ENCODE results near the gene VAT1.

VAT1 gene

DNA sequence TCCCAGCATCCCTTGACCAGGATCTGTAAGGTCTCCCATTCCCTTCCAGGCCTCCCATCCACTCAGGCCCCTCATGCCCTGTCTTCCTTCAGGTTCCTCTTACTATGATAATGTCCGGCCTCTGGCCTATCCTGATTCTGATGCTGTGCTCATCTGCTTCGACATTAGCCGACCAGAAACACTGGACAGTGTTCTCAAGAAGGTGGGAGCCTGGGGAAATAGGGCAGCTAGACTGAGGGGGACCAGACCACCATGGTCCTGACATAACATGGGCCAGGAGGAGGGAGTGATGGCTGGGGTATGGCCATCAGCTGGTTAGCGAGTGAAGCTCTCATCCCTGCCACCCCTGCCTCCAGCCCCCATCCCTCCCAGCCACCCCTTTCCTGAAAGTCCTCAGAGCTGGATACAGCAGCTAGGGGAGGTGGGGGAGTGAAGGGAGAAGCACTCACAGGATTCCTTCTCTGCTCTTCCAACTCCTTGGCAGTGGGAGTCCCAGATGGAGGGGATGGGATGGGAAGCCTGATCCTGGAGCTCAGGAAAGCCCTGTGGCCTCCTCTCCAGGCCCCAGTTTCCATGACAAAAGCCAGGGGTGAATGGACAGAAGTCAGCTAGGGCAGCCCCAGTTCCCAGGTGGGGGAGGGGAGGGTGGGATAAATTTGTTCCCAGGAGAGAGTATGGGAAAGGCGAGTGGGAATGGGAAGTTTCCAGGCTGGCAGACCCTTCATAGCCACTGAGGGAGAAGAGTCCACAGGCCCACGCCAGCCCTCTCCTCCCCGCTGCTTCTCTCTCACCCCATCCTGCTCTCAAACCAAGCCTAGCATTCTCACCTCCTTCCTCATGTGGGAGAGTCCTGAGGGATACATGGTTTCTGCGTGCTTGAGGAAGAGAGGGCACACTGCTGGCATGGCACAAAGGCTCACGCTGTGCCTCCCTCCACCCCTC lies 5.2 kb upstream of the VAT1 start:
- DNase-seq (ENCODE audit: low spot score) = no peak

GRCh38 chr17:43026595-43026994 lies 4.4 kb upstream of the VAT1 start:
- no peak for DNase-seq (ENCODE audit: low spot score)

DNA sequence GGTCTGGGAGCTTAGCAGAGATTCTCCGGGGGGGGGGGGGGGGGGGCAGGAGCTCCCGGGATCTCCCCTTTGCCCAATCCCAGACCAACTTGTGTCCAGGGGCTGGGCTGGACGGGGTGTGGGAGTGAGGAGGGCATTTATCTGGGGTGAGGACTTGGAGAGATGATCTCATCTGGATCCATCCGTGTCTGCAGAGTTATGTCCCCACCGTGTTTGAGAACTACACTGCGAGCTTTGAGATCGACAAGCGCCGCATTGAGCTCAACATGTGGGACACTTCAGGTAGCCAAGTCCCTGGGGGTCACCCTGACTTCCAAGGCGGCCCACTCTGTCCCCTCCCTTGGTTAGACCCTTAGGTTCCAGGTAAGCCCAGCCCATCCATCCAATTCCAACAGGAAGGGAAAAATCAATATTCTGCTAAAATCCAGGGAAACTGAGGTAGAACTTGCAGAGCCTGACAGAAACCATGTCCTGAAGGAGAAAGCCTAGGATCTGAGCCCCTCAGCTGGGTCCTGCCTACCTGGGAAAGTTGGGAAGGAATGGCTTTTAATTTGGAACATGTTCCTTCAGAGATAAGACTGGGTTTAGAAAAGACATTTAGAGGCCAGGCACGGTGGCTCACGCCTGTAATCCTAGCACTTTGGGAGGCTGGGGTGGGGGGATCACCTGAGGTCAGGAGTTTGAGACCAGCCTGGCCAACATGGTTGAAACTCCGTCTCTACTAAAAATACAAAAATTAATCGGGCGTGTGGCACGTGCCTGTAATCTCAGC lies 3.8 kb upstream of the VAT1 start:
- no peak for DNase-seq (ENCODE audit: low spot score)

GRCh38 chr17:43025290-43025657 lies 3.1 kb upstream of the VAT1 start:
- no peak for DNase-seq (ENCODE audit: low spot score)

GRCh38 chr17:43024407-43025289 lies 2.5 kb upstream of the VAT1 start, which contains the start of gene RND2:
Gene RND2 (plus strand): TSS chr17:43025231. CDS start chr17:43025348, 117 bp downstream.
- peak; percentile 97 for DNase-seq (ENCODE audit: low spot score)

DNA sequence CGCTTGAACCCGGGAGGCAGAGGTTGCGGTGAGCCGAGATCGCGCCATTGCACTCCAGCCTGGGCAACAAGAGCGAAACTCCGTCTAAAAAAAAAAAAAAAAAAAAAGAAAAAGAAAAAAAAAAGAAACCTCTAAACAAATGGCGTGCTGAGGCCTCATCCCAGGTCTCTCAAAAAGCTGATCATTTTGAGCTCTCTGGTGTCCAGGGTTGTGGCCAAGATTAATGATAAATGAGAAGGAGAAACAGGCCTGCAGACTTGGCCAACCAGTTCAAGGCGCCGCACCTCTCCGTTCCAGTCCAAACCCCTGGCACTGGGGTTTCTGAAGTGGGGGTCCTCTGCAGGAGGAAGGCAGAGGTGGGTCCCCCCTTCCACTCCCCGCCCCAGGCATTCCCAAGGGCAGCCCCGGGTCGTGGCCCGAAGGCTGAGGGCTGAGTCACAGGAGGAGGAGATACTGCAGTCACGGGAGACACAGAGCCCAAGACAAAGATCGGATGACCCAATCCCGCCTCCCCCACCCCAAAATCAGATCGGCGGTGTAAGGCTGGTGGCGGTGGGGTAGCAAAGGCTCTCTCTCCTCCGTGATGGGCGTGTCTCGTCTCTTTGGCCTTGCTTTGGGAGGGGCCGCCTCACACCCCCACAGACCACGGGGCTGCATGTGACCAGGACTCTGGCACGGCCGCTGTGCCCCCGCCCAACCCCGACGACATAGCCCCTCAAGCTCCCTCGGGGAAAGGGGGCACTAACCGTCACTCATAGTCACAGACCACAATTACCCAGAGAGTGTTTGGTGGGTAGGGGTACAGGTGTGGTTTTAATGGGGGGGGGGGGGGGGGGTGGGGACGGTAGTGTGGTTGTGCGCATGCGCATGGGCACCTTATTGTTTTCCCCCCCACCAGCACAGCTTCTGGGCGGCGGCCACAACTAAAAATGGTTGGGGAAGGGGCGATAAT lies 1.1 kb downstream of the VAT1 start:
- DNase-seq (ENCODE audit: low spot score) = peak; percentile 79

- DNase-seq (ENCODE audit: low spot score) = no peak
Observed at GRCh38 chr17:43020030-43020621, 2.1 kb downstream of the VAT1 start.

DNA sequence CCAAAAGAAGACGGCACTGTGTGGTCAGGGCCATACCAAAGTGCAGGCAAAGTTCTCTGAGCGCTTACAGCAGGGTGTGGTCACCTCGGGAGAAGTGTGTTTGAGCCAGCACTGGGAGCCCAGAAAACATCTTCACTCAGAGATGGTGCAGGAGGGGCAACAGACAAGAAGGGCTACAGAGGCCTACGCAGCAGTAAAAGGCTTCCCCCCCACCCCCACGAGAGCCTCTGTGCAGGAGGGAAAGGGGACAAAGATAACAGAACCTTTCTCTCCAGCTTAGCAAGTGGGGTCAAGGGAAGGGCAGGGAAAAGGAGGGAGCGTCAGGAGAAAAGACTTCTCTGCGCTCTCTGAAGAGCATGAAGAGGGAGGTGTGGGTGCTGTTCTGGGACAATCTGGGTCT lies 2.8 kb downstream of the VAT1 start:
- DNase-seq (ENCODE audit: low spot score) = no peak

- DNase-seq (ENCODE audit: low spot score) = no peak
Observed at GRCh38 chr17:43018932-43019331, 3.3 kb downstream of the VAT1 start.

DNA sequence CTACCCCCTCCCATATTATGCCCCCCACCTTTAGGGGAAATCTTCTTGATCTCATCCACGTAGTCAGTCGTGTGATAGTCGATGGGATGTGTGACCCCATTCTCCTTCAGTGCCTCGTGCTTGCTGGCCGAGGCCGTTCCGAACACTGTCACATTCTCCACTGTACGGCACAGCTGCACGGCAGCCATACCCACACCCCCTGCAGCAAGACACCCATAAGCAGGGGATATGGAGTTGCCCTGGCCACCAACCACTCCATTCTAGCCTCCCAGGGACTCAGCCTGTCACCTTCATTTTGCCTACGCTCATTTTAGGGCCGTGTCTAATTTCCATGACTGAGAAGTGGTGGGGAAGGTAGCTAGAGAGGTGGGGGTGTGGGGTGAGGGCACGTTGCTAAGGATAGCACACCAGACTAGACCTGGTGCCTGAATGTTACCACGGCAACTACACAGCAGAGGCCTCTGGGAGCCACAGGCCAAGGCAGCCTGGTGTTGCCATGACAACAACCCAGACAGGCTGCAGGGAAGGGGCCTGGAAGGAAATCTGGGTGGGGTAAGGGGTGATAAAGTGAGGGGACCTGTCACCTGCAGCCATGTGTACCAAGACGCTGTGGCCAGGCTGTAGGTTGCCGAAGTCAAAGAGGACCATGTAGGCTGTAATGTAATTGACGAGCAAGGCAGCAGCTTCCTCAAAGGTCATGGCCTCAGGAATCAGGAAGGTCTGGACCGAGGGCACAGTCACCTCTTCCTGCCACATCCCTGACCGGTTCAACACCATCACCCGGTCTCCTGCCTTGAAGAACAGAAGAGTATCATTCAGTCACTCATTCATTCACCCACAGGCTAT lies 4.0 kb downstream of the VAT1 start:
- peak; percentile 88 for DNase-seq (ENCODE audit: low spot score)

DNA sequence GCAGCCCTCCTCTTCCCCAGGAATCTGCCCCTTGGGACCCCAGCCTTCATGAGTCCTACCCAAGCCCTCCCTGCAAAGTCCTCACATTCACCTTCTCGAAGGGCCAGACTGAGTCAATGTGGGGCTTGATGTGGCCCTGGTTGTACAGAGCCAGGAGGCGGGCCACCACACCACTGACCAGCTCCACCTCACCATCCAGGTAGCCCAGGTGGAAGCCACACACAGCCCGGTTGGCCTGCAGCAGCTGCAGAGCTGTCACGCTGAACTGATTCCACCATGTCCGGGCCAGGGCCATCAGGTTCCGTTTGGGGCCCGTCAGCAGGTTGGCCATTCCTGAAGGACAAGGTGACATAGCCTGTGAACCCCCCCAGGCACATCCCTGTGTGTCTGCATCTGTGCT lies 6.0 kb downstream of the VAT1 start:
- no peak for DNase-seq (ENCODE audit: low spot score)

DNA sequence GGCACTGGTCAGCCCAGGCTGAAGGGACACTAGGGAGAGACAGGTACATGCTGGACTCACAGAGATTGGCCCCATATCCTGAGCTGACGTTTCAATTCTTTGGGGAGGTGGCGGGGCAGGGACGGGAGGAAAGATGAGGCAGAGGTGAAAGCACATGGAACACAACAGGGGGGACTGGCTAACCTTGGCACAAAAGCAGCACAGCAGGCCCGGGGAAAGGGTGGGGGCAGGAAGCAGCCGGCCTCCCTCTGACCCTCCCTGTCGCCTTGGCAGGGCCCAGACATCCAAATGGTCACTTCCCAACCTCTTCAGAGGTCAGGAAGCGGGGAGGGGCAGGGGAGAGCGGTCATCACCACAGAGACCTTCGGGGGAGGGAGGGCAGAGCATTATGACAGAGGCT lies 6.6 kb downstream of the VAT1 start:
- DNase-seq (ENCODE audit: low spot score) = no peak

- DNase-seq (ENCODE audit: low spot score) = no peak
Observed at GRCh38 chr17:43014649-43015542, 7.3 kb downstream of the VAT1 start.

GRCh38 chr17:43014020-43014648 lies 8.1 kb downstream of the VAT1 start:
- no peak for DNase-seq (ENCODE audit: low spot score)

GRCh38 chr17:43013296-43013695 lies 8.9 kb downstream of the VAT1 start:
- DNase-seq (ENCODE audit: low spot score) = no peak

DNA sequence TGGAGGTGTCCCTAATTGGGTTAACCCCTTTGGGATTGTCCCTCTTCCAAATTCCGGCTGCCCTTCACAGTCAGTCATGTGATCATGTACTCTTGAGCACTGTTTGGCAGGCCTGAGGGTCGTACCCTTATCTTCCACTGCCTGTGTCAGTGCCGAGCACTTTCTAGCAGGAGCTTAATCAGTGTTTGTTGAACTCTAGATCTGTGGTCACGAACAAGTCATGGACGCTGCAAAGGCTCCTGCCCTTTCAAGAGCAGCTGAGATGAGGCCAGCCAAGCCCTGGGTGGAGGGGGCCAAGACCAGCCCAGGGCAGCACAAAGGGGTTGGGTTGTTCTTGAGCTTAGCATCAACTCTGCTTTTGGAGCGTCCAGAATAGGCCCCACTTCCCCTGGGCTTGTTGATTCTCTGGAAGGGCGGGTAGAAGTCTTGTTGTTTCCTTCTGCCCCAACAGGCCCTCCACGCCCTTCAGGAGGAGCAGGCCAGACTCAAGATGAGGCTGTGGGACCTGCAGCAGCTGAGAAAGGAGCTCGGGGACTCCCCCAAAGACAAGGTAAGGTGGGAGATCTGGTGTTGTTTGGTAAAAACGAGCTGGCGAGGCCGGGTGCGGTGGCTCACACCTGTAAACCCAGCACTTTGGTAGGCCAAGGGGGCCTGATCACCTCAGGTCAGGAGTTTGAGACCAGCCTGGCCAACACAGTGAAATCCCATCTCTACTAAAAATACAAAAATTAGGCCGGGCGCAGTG lies 10.3 kb downstream of the VAT1 start:
- DNase-seq (ENCODE audit: low spot score) = no peak

- no peak for DNase-seq (ENCODE audit: low spot score)
Observed at GRCh38 chr17:43010667-43011308, 11.4 kb downstream of the VAT1 start.
